ENCODE data around the gene MEI1. TPM values are rescaled to one million over a fixed set of nuclear protein-coding genes. Genes with fewer than 3 reads are reported as not detected.

The MEI1 gene
- total RNA-seq, 1 donor from 2014 or later = 0.10 TPM

DNA sequence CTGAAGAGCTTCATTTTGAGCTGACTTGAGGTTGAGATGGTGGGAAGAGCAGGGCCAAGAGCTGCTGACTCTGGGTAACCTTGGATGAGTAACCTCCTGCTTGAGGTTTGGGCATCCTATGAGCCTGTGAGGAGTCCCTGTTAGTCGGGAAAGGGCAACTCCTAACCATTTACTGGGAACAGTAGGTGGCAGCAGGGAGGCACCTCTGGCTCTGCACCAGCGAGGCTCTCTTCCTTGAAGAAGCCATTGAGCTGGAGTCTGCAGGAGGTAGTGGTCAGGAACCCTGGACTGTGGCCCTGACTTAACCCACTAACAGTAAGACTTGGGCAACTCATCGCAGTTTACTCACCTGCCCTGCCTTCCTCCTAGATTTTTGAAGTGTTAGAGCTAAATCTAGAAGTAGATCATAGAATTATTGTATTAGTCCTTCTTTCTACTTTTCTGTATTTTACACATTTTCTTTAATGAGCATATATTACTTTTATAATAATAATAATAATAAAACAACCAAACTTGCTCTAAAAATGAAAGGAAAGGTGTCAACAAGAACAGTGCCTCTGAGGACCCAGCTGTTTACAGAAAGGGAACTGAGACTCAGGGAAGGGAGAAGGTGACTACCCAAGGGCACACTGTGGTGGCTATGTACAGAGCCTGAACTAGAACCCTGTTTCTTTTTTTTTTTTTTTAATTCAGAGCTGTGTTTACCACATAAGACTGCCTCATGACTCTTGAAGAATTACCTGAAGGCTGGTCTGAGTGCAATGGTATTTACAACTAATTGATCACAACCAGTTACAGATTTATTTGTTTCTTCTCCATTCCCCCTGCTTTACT lies 47.5 kb downstream of the MEI1 start:
- peak; percentile 95 for DNase-seq (ENCODE audit: low read depth)

DNA sequence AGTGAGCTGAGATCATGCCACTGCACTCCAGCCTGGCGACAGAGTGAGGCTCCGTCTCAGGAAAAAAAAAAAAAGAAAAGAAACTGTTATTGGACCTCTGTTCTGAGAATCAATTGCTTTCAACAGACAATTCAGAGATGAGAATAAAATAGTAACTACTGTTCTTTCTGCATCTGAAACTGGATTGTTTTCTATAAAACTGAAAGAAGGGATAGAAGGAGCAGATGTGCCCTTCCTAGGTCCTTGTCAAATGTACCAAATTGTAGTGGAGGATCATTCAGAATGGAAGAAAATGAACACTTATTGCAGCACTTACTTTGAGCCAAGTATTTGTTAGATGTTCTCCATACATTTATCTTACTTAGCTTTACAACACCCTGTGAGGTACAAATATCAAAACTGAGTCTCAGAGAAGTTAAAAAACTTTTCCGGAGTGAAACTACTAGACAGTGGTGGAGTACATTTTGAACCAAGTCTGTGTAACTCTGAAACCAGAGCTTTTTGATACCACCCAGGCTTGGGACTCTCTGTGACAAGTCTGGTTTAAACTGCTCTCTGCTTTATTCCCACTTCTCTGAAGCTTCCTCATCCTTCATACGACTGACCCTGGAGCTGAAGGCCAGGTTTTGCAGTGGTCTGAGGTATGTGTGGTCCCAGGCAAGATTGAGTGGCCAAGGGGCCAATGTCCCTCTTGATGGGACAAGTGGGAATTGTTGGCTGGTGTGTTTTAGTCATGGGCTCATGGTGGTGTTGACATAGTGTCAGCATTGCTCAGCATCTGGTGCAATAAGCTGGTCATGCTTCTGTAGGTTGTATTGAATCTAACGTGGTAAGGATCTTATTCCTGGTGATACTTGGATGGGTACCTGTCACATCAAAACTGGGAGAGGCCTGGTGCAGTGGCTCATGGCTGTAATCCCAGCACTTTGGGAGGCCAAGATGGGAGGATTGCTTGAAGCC lies 53.0 kb downstream of the MEI1 start:
- DNase-seq (ENCODE audit: low read depth) = peak; percentile 54

DNA sequence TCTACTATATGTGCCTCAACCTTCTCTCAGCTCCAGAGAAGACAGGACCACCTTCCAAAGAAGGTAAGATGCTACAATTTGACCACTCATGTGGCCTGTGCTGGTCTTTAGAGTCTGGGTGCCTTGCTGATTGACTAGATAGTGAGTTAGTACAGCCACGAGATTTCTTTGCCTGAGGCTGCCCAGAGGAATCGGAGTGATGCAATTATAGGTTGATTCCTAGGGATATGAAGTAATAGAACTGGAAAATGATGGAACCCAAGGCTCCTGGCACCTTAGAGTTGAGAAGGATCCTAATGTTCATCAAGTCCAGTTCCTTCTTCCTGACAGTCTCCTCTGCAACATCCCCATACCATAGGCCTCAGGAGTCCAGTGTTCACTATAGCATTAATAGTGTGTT lies 54.7 kb downstream of the MEI1 start:
- no peak for DNase-seq (ENCODE audit: low read depth)

DNA sequence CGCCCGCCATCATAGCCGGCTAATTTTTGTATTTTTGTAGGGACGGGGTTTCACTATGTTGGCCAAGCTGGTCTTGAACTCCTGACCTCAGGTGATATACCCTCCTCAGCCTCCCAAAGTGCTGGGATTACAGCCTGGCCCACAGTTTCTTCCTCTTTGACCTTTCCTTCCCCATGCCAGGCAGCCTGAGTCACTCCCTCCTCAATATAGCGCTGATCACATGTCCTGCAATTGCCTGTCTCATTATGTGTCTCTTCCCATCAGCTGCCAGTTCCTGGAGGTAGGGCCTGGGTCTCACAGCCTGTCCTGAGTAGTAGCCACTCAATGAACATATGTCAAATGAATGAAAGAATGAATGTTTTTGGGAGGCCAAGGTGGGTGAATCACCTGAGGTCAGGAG lies 58.2 kb downstream of the MEI1 start:
- no peak for DNase-seq (ENCODE audit: low read depth)

DNA sequence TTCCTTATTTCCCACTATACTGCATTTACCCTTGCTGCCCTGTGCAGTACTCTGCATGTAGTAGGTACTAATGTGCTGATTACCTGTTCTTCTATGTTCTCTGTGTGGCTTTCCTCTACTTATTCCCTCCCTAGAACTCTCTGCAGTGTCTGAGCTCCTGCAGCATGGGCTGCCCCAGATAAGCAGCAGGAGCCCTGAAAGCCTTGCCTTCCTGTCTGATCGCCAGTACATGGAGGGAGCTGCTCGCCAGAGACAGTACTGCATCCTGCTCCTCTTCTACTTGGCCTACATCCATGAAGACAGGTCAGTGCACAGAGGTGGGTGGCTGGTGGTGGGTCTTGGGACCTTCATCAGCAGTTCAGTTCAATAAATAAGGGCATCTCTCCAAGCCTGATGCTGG lies 58.9 kb downstream of the MEI1 start:
- DNase-seq (ENCODE audit: low read depth) = no peak

DNA sequence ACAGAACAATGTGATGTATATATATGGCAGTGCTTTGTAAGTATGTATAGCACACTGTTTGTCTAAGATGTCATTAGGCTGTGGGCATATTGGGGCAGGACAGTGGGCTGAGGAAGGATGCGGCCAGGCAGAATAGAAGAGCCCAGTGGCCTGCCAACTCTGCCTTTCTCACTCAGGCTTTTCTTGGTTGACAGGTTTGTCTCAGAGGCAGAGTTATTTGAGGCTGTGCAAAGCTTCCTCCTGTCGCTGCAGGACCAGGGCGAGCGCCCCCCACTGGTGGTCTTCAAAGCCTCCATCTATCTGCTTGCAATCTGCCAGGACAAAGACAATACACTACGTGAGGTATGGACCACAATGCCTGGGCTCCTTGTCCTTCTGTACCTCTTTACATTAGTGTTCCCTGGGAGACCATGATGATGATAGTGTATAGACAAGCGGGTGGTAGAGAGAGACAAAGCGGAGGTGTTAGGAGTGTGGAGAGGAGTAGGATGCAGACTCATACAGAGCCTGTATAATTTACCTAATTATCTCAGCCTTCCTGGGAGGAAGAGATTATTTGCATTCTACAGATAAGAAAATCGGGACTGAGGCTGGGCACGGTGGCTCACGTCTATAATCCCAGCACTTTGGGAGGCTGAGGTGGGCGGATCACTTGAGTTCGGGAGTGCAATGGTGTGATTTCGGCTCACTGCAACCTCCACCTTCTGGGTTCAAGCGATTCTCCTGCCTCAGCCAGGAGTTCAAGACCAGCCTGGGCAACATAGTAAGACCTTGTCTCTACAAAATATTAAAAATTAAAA lies 63.9 kb downstream of the MEI1 start:
- DNase-seq (ENCODE audit: low read depth) = no peak

DNA sequence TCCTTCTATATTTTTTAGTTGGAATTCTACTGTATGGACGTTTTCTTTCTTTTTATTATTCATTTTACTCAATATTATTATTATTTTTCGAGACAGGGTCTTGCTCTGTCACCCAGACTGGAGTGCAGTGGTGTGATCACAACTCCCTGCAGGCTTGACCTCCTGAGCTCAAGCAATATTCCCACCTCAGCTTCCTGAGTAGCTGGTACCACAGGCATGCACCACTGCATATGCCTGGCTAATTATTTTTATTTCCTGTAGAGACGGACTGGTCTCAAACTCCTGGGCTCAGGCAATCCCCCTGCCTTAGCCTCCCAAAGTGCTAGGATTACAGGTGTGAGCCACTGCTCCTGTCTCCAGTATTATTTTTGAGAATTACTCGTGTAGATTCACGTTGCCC lies 67.2 kb downstream of the MEI1 start:
- DNase-seq (ENCODE audit: low read depth) = peak; percentile 81

DNA sequence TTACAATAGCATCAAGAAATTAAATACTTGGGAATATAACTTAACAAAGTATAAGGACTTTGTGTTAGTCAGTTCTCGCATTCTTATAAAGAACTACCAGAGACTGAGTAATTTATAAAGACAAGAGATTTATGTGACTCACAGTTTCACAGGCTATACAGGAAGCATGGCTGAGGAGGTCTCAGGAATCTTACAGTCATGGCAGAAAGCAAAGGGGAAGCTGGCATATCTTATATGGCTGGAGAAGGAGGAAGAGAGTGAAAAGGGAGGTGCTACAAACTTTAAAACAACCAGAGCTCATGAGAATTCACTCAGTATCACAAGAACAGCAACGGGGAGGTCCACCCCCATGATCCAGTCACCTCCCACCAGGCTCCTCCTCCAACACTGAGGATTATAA lies 69.1 kb downstream of the MEI1 start:
- peak; percentile 96 for DNase-seq (ENCODE audit: low read depth)

DNA sequence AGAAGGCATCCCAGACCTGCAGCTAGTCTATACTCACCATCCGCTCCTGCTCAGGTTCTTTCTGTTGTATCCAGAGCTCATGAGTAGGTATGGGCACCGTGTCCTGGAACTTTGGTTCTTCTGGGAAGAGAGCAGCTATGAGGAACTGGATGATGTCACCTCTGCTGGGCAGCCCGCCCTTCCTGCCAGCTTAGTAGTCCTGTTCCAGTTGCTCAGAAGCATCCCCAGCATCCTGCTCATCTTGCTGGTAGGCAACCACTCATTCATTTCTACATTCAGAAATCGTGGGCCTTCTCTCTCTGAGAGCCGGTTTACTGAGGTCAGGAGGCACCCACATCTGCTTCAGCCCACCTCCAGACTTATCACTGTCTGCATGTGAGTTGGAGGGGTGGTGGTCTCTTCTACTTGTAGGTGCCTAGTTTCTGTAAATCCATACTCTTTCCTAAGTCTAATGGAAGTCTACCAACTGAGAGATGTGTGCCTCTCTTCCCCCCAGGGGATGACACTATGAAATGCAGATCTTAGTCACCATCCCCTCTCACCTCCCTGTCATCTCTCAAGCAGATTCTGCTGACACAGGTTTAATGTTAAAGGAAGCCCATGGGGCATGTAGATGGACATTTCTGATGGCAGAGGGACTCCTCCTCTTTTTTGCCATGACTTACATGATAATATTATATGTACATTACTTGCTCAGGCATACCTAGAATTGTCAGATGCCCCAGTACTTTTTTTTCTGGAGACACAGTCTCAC lies 71.6 kb downstream of the MEI1 start:
- no peak for DNase-seq (ENCODE audit: low read depth)

DNA sequence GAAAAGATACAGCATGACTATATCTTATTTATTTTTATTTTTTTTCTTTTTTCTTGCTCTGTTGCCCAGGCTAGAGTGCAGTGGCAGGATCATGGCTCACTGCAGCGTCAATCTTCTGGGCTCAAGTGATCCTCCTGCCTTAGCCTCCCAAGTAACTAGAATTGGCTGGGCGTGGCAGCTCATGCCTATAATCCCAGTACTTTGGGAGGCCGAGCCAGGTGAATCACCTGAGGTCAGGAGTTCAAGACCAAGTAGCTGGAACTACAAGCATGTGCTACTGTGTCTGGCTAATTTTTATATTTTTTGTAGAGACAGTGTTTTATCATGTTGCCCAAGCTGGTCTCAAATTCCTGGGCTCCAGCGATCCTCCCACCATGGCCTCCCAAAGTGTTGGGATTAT lies 72.9 kb downstream of the MEI1 start:
- DNase-seq (ENCODE audit: low read depth) = peak; percentile 26

DNA sequence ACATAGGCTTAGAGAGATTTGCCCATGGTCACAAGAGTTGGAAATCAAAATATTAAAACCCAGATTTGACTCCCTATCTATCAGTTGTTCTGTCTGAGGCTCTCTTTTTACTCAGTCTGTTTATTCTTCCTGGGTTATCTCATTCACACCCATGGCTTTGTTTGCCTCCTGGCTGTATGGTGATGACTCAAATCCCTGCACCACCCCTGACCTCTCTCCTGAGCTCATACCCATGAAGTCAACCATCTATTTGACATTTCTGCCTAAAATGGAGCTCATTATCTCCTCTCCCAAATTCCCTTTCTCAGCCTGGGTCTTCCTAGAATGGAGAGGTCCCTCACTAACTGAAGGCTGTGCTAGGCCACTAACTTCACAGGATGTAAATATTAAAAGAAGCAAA lies 73.3 kb downstream of the MEI1 start:
- DNase-seq (ENCODE audit: low read depth) = peak; percentile 40

DNA sequence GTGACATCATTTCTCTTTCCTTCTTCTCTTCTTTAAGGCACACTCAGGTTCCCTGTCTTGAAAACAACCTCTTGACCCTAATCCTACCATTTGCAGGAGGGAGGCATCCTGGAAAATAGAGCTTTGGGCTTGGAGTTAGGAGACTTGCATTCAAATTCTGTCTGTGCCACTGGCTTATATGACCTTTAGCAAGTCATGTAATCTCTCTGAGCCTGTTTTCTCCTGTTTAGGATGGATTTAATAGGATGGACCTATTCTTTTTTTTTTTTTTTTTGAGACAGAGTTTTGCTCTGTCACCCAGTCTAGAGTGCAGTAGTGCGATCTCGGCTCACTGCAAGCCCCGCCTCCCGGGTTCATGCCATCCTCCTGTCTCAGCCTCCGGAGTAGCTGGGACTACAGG lies 76.0 kb downstream of the MEI1 start:
- no peak for DNase-seq (ENCODE audit: low read depth)

DNA sequence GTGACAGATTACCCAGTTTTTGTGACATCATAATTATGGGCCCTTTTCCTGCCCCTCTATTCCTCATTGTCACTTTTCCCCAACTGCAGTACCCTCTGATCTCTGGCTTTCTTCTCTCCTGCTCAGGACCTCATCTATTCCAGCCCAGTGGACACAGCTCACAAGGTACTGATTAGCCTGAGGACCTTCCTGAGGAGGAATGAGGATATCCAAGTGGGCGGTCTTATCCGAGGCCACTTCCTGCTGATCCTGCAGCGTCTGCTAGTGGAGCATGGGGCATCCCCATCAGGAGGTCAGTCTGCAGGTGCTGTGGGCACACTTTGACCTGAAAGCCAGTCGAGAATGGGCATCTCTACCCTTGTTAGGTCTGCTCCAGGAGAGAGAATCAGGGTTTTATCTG lies 76.7 kb downstream of the MEI1 start:
- DNase-seq (ENCODE audit: low read depth) = peak; percentile 66

DNA sequence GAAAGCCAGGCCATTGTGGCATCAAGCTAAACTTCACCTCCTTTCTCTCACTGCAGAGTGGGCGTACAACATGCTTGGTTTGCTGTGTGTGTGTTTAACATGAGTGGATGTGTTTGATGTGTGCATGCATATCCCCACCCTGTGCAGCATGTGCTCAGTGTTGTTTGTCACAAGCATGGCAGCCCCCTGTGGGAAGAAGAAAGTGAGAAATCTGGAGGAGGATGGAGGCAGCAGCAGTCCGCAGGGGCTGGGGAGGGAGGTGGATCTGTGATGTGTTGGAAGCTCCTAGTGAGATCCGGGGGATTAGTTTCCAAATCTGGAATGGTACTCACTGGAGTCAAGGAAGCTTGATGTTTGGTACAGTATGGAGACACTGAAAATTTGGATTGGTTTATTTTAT lies 77.1 kb downstream of the MEI1 start:
- DNase-seq (ENCODE audit: low read depth) = no peak

DNA sequence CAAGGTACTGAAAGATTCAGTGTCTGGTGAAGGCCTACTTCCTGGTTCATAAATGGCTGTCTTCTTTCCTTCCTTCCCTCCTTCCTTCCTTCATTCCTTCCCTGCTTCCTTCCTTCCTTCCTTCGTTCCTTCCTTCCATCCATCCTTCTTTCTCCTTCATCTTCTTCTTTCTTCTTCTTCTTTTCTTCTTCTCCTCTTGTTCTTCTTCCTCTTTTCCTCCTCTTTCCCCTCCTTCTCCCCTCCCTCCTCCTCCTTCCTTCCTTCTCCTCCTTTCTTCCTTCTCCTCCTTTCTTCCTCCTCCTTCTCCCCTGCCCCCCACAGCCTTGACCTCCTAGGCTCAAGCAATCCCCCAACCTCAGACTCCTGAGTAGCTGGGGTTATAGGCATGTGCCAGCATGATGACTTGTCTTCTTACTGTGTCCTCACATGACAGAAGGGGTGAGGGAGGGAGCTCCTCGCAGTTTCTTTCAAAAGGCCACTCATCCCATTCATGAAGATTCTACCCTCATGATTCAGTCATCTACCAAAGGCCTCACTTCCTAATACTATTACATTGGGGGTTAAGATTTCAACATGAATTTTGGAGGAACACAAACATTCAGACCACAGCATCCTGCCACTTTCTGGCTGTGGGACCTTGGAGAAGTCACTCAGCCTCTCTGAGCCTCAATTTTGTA lies 78.6 kb downstream of the MEI1 start:
- DNase-seq (ENCODE audit: low read depth) = no peak

DNA sequence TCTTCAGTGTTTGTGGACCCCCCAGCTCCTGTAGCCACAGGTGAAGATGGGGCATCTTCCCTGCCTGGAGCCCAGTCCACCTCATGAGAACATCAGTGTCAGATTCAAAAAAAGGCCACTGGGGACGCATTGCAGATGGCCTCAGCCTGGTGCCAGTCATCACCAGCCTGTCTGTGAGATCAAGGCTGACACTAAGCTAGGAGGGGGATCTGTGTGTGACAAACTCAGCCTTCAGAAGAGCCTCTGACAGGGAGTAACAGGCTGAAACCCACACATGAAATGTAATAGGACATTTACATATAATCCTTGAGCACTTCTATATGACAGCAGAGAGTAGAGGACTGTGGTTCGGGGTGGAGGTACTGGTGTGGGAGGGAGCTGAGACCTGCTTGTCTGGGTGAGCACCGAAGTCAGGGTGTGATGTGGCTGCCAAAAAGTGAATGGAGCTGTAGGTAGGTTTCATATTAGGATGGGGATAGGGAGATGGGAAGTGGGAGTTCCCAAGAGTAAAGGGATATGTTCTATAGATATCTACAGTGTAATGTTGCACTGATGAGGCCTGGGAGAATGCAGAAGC lies 80.7 kb downstream of the MEI1 start:
- DNase-seq (ENCODE audit: low read depth) = no peak

DNA sequence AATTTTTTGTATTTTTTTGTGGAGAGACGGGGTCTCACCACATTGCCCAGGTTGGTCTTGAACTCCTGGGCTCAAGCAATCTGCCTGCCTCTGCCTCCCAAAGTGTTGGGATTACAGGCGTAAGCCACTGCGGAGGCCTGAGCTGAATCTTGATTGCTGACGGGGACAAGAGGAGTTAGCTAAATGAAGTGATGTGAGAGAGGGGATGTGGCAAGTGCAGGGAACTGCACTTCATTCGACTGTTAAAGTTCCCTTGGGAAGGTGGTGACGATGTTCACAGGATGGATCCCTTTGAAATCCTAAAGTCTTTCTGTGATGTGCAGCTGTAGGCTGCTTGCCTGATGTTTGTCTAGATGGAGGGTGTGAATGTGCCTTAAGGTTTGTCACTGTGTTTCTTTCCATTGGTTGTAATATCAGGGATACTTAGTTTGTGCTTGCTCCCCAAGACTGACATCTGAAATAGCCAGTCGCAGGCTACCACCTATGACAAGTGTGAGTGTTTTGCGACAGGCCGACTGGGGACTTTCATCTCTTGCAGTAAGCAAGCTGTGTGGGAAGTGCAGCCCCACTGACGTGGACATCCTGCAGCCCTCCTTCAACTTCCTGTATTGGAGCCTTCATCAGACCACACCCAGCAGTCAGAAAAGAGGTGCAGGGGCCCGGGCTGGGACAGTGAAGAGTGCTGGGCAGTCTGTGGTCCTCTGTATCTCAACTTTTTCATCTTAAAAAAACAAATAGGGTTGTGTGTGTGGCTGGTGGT lies 81.6 kb downstream of the MEI1 start:
- DNase-seq (ENCODE audit: low read depth) = no peak

DNA sequence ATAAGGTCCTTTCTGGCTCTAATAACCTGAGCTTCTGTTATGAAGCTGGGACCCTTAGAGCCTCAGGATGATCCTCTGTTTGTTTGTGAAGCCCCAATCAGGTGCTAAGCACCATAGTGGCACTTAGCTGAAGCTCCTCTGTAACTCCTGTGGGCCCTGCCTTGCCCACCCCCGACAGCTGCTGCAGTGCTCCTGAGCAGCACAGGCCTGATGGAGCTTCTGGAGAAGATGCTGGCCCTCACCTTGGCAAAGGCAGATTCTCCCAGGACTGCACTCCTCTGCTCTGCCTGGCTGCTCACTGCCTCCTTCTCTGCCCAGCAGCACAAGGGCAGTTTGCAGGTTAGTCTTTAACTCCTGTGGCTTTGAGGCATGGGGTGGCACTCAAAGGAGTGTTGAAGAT lies 82.2 kb downstream of the MEI1 start:
- DNase-seq (ENCODE audit: low read depth) = peak; percentile 43

DNA sequence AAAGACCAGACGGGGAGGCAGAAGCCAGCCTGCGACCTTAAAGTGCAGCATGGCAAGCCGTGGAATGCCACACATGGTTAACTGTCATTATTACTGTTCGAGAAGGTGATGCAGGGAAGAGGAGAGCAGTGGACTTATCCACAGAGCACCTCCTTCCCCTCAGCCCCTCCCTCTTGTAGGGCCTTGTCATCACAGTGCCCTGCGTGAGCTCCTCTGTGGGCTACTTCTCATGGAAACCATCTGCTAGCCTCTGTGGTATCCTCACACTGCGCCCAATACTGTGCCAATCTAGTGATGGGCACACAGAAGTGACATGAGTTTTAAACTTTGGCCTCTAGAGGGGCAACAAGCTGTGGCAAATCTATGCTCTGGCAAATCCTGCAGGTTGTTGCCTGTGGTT lies 83.0 kb downstream of the MEI1 start:
- no peak for DNase-seq (ENCODE audit: low read depth)

DNA sequence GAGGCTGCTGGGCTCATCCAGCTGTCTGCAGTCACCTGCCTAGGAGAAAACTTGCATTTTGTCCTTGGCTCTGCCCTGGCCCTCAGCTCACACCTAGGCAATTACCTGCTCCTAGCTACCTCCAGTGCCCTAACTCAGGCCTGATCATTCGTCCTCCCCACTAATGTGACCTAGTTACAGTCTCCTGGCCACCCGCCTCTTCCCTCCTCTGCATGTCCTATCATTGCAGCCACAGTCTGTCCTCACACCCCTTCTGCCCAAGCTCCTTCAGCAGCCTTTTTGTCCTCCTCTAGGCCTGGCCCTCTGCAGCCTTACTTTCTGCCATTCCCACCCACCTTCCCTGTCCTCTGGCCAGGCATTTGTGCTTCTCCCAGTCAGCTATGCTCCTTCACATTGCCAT lies 83.4 kb downstream of the MEI1 start:
- DNase-seq (ENCODE audit: low read depth) = no peak

Data from renal cortical epithelial cell (primary cell).